ENCODE data around the gene SUPT20HL2.
"Not testable (repeated sequence)": the region's sequence is repeated elsewhere in the genome, so short reads cannot be mapped to it uniquely, and the experiment has no call there.

The SUPT20HL2 gene

GRCh38 chrX:24309580-24310374 is 4.1 kb downstream of the SUPT20HL2 start:
- not testable (repeated sequence) for H3K27ac ChIP-seq (ENCODE audit: low read length); H3K9ac ChIP-seq (ENCODE audit: low read length in 2 of 2); H3K4me1 ChIP-seq (ENCODE audit: control insufficient read depth, insufficient read depth, low read length); H3K27me3 ChIP-seq (ENCODE audit: control insufficient read depth in 1 of 2, insufficient read depth in 2 of 2, low read length in 2 of 2); H3K4me3 ChIP-seq (ENCODE audit: low read length in 2 of 2); H3K9me3 ChIP-seq (ENCODE audit: control insufficient read depth in 2 of 2, low read length in 2 of 2); H3K36me3 ChIP-seq (ENCODE audit: control insufficient read depth in 2 of 2, insufficient read depth in 2 of 2, low read length in 2 of 2)

- not testable (repeated sequence) for H3K9me3 ChIP-seq (ENCODE audit: control insufficient read depth in 2 of 2, low read length in 2 of 2); H3K27me3 ChIP-seq (ENCODE audit: control insufficient read depth in 1 of 2, insufficient read depth in 2 of 2, low read length in 2 of 2)
Observed at GRCh38 chrX:24308803-24309202, 5.1 kb downstream of the SUPT20HL2 start.

GRCh38 chrX:24306440-24306839 is 7.4 kb downstream of the SUPT20HL2 start:
- H3K36me3 ChIP-seq (ENCODE audit: control insufficient read depth in 2 of 2, insufficient read depth in 2 of 2, low read length in 2 of 2), result no peaks in the 10 kb centered on the region
- H3K4me1 ChIP-seq (ENCODE audit: control insufficient read depth, insufficient read depth, low read length), result no peaks in the 10 kb centered on the region
- H3K27me3 ChIP-seq (ENCODE audit: control insufficient read depth in 1 of 2, insufficient read depth in 2 of 2, low read length in 2 of 2), result peaks cover 0 to 3% of the 10 kb centered on the region in 2 donors
- H3K4me3 ChIP-seq (ENCODE audit: low read length in 2 of 2), result no peak overlapping the region
- H3K9me3 ChIP-seq (ENCODE audit: control insufficient read depth in 2 of 2, low read length in 2 of 2), result no peaks in the 10 kb centered on the region
- H3K9ac ChIP-seq (ENCODE audit: low read length in 2 of 2), result no peak overlapping the region
- H3K27ac ChIP-seq (ENCODE audit: low read length), result no peak overlapping the region

More at GRCh38 chrX:24308803-24309202, 5.1 kb downstream of the SUPT20HL2 start:
- H3K4me1 ChIP-seq (ENCODE audit: control insufficient read depth, insufficient read depth, low read length); H3K9ac ChIP-seq (ENCODE audit: low read length in 2 of 2); H3K4me3 ChIP-seq (ENCODE audit: low read length in 2 of 2); H3K36me3 ChIP-seq (ENCODE audit: control insufficient read depth in 2 of 2, insufficient read depth in 2 of 2, low read length in 2 of 2); H3K27ac ChIP-seq (ENCODE audit: low read length): not testable (repeated sequence)

GRCh38 chrX:24305905-24306304 is 8.0 kb downstream of the SUPT20HL2 start:
- no peak overlapping the region for H3K4me3 ChIP-seq (ENCODE audit: low read length in 2 of 2)

GRCh38 chrX:24301806-24302205 is 12.1 kb downstream of the SUPT20HL2 start:
- H3K9me3 ChIP-seq (ENCODE audit: control insufficient read depth in 2 of 2, low read length in 2 of 2), result no peaks in the 10 kb centered on the region
- no peak overlapping the region for H3K9ac ChIP-seq (ENCODE audit: low read length in 2 of 2)
- no peaks in the 10 kb centered on the region for H3K36me3 ChIP-seq (ENCODE audit: control insufficient read depth in 2 of 2, insufficient read depth in 2 of 2, low read length in 2 of 2)
- H3K27me3 ChIP-seq (ENCODE audit: control insufficient read depth in 1 of 2, insufficient read depth in 2 of 2, low read length in 2 of 2), result peaks cover 0 to 3% of the 10 kb centered on the region in 2 donors
- H3K27ac ChIP-seq (ENCODE audit: low read length), result no peak overlapping the region
- no peak overlapping the region for H3K4me3 ChIP-seq (ENCODE audit: low read length in 2 of 2)
- no peaks in the 10 kb centered on the region for H3K4me1 ChIP-seq (ENCODE audit: control insufficient read depth, insufficient read depth, low read length)

More at GRCh38 chrX:24305905-24306304, 8.0 kb downstream of the SUPT20HL2 start:
- H3K9ac ChIP-seq (ENCODE audit: low read length in 2 of 2), result no peak overlapping the region
- no peaks in the 10 kb centered on the region for H3K36me3 ChIP-seq (ENCODE audit: control insufficient read depth in 2 of 2, insufficient read depth in 2 of 2, low read length in 2 of 2)
- H3K27ac ChIP-seq (ENCODE audit: low read length), result no peak overlapping the region
- peaks cover 0 to 3% of the 10 kb centered on the region in 2 donors for H3K27me3 ChIP-seq (ENCODE audit: control insufficient read depth in 1 of 2, insufficient read depth in 2 of 2, low read length in 2 of 2)
- H3K9me3 ChIP-seq (ENCODE audit: control insufficient read depth in 2 of 2, low read length in 2 of 2), result no peaks in the 10 kb centered on the region
- H3K4me1 ChIP-seq (ENCODE audit: control insufficient read depth, insufficient read depth, low read length), result no peaks in the 10 kb centered on the region

GRCh38 chrX:24301060-24301459 is 12.8 kb downstream of the SUPT20HL2 start:
- H3K9me3 ChIP-seq (ENCODE audit: control insufficient read depth in 2 of 2, low read length in 2 of 2), result no peaks in the 10 kb centered on the region
- no peak overlapping the region for H3K9ac ChIP-seq (ENCODE audit: low read length in 2 of 2)
- no peak overlapping the region for H3K27ac ChIP-seq (ENCODE audit: low read length)
- no peak overlapping the region for H3K4me3 ChIP-seq (ENCODE audit: low read length in 2 of 2)
- no peaks in the 10 kb centered on the region for H3K4me1 ChIP-seq (ENCODE audit: control insufficient read depth, insufficient read depth, low read length)
- peaks cover 0 to 3% of the 10 kb centered on the region in 2 donors for H3K27me3 ChIP-seq (ENCODE audit: control insufficient read depth in 1 of 2, insufficient read depth in 2 of 2, low read length in 2 of 2)
- no peaks in the 10 kb centered on the region for H3K36me3 ChIP-seq (ENCODE audit: control insufficient read depth in 2 of 2, insufficient read depth in 2 of 2, low read length in 2 of 2)

- Histone ChIP-seq H3K27ac (ENCODE audit: low read length) (no peak overlapping the region), H3K9me3 (ENCODE audit: control insufficient read depth in 2 of 2, low read length in 2 of 2) (no peaks in the 10 kb centered on the region), H3K4me1 (ENCODE audit: control insufficient read depth, insufficient read depth, low read length) (no peaks in the 10 kb centered on the region), H3K27me3 (ENCODE audit: control insufficient read depth in 1 of 2, insufficient read depth in 2 of 2, low read length in 2 of 2) (peaks cover 0 to 4% of the 10 kb centered on the region in 2 donors), H3K9ac (ENCODE audit: low read length in 2 of 2) (no peak overlapping the region), H3K4me3 (ENCODE audit: low read length in 2 of 2) (no peak overlapping the region), H3K36me3 (ENCODE audit: control insufficient read depth in 2 of 2, insufficient read depth in 2 of 2, low read length in 2 of 2) (no peaks in the 10 kb centered on the region)
Observed at GRCh38 chrX:24298191-24298590, 15.7 kb downstream of the SUPT20HL2 start.

GRCh38 chrX:24294619-24295018 is 19.2 kb downstream of the SUPT20HL2 start:
- Histone ChIP-seq H3K36me3 (ENCODE audit: control insufficient read depth in 2 of 2, insufficient read depth in 2 of 2, low read length in 2 of 2) (no peaks in the 10 kb centered on the region), H3K27ac (ENCODE audit: low read length) (no peak overlapping the region), H3K4me3 (ENCODE audit: low read length in 2 of 2) (no peak overlapping the region), H3K9me3 (ENCODE audit: control insufficient read depth in 2 of 2, low read length in 2 of 2) (no peaks in the 10 kb centered on the region), H3K4me1 (ENCODE audit: control insufficient read depth, insufficient read depth, low read length) (peaks cover 14% of the 10 kb centered on the region), H3K9ac (ENCODE audit: low read length in 2 of 2) (no peak overlapping the region), H3K27me3 (ENCODE audit: control insufficient read depth in 1 of 2, insufficient read depth in 2 of 2, low read length in 2 of 2) (peaks cover 0 to 7% of the 10 kb centered on the region in 2 donors)

GRCh38 chrX:24293412-24293811 is 20.5 kb downstream of the SUPT20HL2 start:
- Histone ChIP-seq H3K4me3 (ENCODE audit: low read length in 2 of 2) (no peak overlapping the region), H3K27me3 (ENCODE audit: control insufficient read depth in 1 of 2, insufficient read depth in 2 of 2, low read length in 2 of 2) (peaks cover 0 to 7% of the 10 kb centered on the region in 2 donors), H3K4me1 (ENCODE audit: control insufficient read depth, insufficient read depth, low read length) (peaks cover 14% of the 10 kb centered on the region), H3K9me3 (ENCODE audit: control insufficient read depth in 2 of 2, low read length in 2 of 2) (no peaks in the 10 kb centered on the region), H3K9ac (ENCODE audit: low read length in 2 of 2) (no peak overlapping the region), H3K27ac (ENCODE audit: low read length) (peak overlapping the region; percentile 76), H3K36me3 (ENCODE audit: control insufficient read depth in 2 of 2, insufficient read depth in 2 of 2, low read length in 2 of 2) (no peaks in the 10 kb centered on the region)

- no peaks in the 10 kb centered on the region for H3K9me3 ChIP-seq (ENCODE audit: control insufficient read depth in 2 of 2, low read length in 2 of 2)
- H3K9ac ChIP-seq (ENCODE audit: low read length in 2 of 2), result no peak overlapping the region
- H3K27ac ChIP-seq (ENCODE audit: low read length), result peak overlapping the region; percentile 76
- H3K4me1 ChIP-seq (ENCODE audit: control insufficient read depth, insufficient read depth, low read length), result peaks cover 14% of the 10 kb centered on the region
- H3K36me3 ChIP-seq (ENCODE audit: control insufficient read depth in 2 of 2, insufficient read depth in 2 of 2, low read length in 2 of 2), result no peaks in the 10 kb centered on the region
- H3K27me3 ChIP-seq (ENCODE audit: control insufficient read depth in 1 of 2, insufficient read depth in 2 of 2, low read length in 2 of 2), result peaks cover 0 to 7% of the 10 kb centered on the region in 2 donors
- no peak overlapping the region for H3K4me3 ChIP-seq (ENCODE audit: low read length in 2 of 2)
Observed at GRCh38 chrX:24292353-24292752, 21.5 kb downstream of the SUPT20HL2 start.

GRCh38 chrX:24285082-24285481 is 28.8 kb downstream of the SUPT20HL2 start:
- peaks cover 12% of the 10 kb centered on the region for H3K4me1 ChIP-seq (ENCODE audit: control insufficient read depth, insufficient read depth, low read length)
- peaks cover 0 to 3% of the 10 kb centered on the region in 2 donors for H3K27me3 ChIP-seq (ENCODE audit: control insufficient read depth in 1 of 2, insufficient read depth in 2 of 2, low read length in 2 of 2)
- no peak overlapping the region for H3K27ac ChIP-seq (ENCODE audit: low read length)
- no peak overlapping the region for H3K9ac ChIP-seq (ENCODE audit: low read length in 2 of 2)
- H3K9me3 ChIP-seq (ENCODE audit: control insufficient read depth in 2 of 2, low read length in 2 of 2), result no peaks in the 10 kb centered on the region
- H3K36me3 ChIP-seq (ENCODE audit: control insufficient read depth in 2 of 2, insufficient read depth in 2 of 2, low read length in 2 of 2), result no peaks in the 10 kb centered on the region
- no peak overlapping the region for H3K4me3 ChIP-seq (ENCODE audit: low read length in 2 of 2)
